Activated CD4-positive, alpha-beta memory T cell treated with anti-CD3 and anti-CD28 coated beads, Interleukin-2, amount 10 ng/mL, durations not matched to agents 7 days and 5 days (primary cell): ENCODE data around the gene ITPRID2. TPM values are rescaled to one million over a fixed set of nuclear protein-coding genes. Genes with fewer than 3 reads are reported as not detected.
"Not testable (repeated sequence)": the region's sequence is repeated elsewhere in the genome, so short reads cannot be mapped to it uniquely, and the experiment has no call there.

Experiments
- CTCF ChIA-PET: fragments of 350-600 bp; sonication (Branson Sonifier 250); formaldehyde crosslinking; loops from one replicate; lab custom pipeline; 2021; ENCODE audit warnings: antibody characterized with exemption, inconsistent platforms; lab: Charles Lee
- POLR2A ChIA-PET: fragments of 350-600 bp; sonication (Branson Sonifier 250); formaldehyde crosslinking; loops from one replicate; lab custom pipeline; 2021; ENCODE audit warnings: antibody characterized with exemption; lab: Charles Lee
- DNase-seq: peaks from one replicate; pipeline ENCODE4 v3.0.0-alpha.2; 2020
- H3K27ac Mint-ChIP-seq: one replicate; pipeline ENCODE4 v1.8.0; 2021; ENCODE audit warnings: mild to moderate bottlenecking, mixed read lengths
- H3K27me3 Mint-ChIP-seq: one replicate; pipeline ENCODE4 v1.8.0; 2021; ENCODE audit warnings: mixed read lengths
- H3K36me3 Mint-ChIP-seq: one replicate; pipeline ENCODE4 v1.8.0; 2021; ENCODE audit warnings: low read depth, mixed read lengths
- H3K4me1 Mint-ChIP-seq: one replicate; pipeline ENCODE4 v1.8.0; 2021; ENCODE audit warnings: mixed read lengths
- H3K4me3 Mint-ChIP-seq: one replicate; pipeline ENCODE4 v1.8.0; 2021; ENCODE audit warnings: mild to moderate bottlenecking, mixed read lengths
- H3K9me3 Mint-ChIP-seq: one replicate; pipeline ENCODE4 v1.8.0; 2021; ENCODE audit warnings: mixed read lengths
- total RNA-seq, 2 experiments: library from RNA; stranded (reverse); gene quantifications; one replicate each; pipeline ENCODE4 v1.2.3, GENCODE V29; 2021

Gene ITPRID2
- total RNA-seq, 2 experiments from 2014 or later, result 53.0 to 53.2 TPM

- H3K4me1 Mint-ChIP-seq, CTCF ChIA-PET, DNase-seq, H3K9me3 Mint-ChIP-seq, H3K4me3 Mint-ChIP-seq, POLR2A ChIA-PET, H3K27ac Mint-ChIP-seq, H3K36me3 Mint-ChIP-seq: not testable (repeated sequence)
- peaks cover 17% of the 10 kb centered on the region for H3K27me3 Mint-ChIP-seq
Measured at GRCh38 chr2:181961167-181961566, 69.6 kb downstream of the ITPRID2 start.

GRCh38 chr2:181962142-181962541, 70.6 kb downstream of the ITPRID2 start:
- H3K4me3 Mint-ChIP-seq, result no peak overlapping the region
- no peak for DNase-seq
- H3K4me1 Mint-ChIP-seq, result peaks cover 2% of the 10 kb centered on the region
- POLR2A ChIA-PET, result no interaction called here
- no peaks in the 10 kb centered on the region for H3K36me3 Mint-ChIP-seq
- CTCF ChIA-PET, result no interaction called here
- H3K9me3 Mint-ChIP-seq, result no peaks in the 10 kb centered on the region
- no peak overlapping the region for H3K27ac Mint-ChIP-seq
- H3K27me3 Mint-ChIP-seq, result peaks cover 21% of the 10 kb centered on the region

- Mint-ChIP-seq H3K4me3 (no peak overlapping the region), H3K27ac (no peak overlapping the region), H3K4me1 (no peaks in the 10 kb centered on the region), H3K36me3 (no peaks in the 10 kb centered on the region), H3K27me3 (peaks cover 33% of the 10 kb centered on the region), H3K9me3 (no peaks in the 10 kb centered on the region)
- ChIA-PET POLR2A (no interaction called here), CTCF (no interaction called here)
- DNase-seq, result no peak
Measured at GRCh38 chr2:181970160-181970794, 78.7 kb downstream of the ITPRID2 start.

GRCh38 chr2:181971032-181971431, 79.5 kb downstream of the ITPRID2 start:
- no peak for DNase-seq
- no peak overlapping the region for H3K4me3 Mint-ChIP-seq
- no peaks in the 10 kb centered on the region for H3K4me1 Mint-ChIP-seq
- no peaks in the 10 kb centered on the region for H3K9me3 Mint-ChIP-seq
- H3K27me3 Mint-ChIP-seq, result peaks cover 31% of the 10 kb centered on the region
- H3K27ac Mint-ChIP-seq, result no peak overlapping the region
- POLR2A ChIA-PET, result no interaction called here
- CTCF ChIA-PET, result no interaction called here
- H3K36me3 Mint-ChIP-seq, result no peaks in the 10 kb centered on the region

GRCh38 chr2:181972431-181973170, 81.1 kb downstream of the ITPRID2 start:
- no peak overlapping the region for H3K4me3 Mint-ChIP-seq
- H3K27me3 Mint-ChIP-seq, result peaks cover 19% of the 10 kb centered on the region
- no peaks in the 10 kb centered on the region for H3K9me3 Mint-ChIP-seq
- no peak overlapping the region for H3K27ac Mint-ChIP-seq
- CTCF ChIA-PET, result no interaction called here
- no peaks in the 10 kb centered on the region for H3K36me3 Mint-ChIP-seq
- H3K4me1 Mint-ChIP-seq, result no peaks in the 10 kb centered on the region
- POLR2A ChIA-PET, result no interaction called here
- DNase-seq, result no peak

- DNase-seq, result no peak
- Mint-ChIP-seq H3K27ac (no peak overlapping the region), H3K27me3 (peaks cover 15% of the 10 kb centered on the region), H3K4me1 (no peaks in the 10 kb centered on the region), H3K9me3 (no peaks in the 10 kb centered on the region), H3K36me3 (no peaks in the 10 kb centered on the region), H3K4me3 (no peak overlapping the region)
- CTCF ChIA-PET, result no interaction called here
- POLR2A ChIA-PET, result no interaction called here
Measured at GRCh38 chr2:181973171-181973783, 81.7 kb downstream of the ITPRID2 start.

GRCh38 chr2:181977661-181978350, 86.3 kb downstream of the ITPRID2 start:
- no peak for DNase-seq
- no peaks in the 10 kb centered on the region for H3K36me3 Mint-ChIP-seq
- peaks cover 5% of the 10 kb centered on the region for H3K27me3 Mint-ChIP-seq
- H3K4me3 Mint-ChIP-seq, result no peak overlapping the region
- POLR2A ChIA-PET, result no interaction called here
- H3K27ac Mint-ChIP-seq, result no peak overlapping the region
- CTCF ChIA-PET, result no interaction called here
- no peaks in the 10 kb centered on the region for H3K4me1 Mint-ChIP-seq
- H3K9me3 Mint-ChIP-seq, result no peaks in the 10 kb centered on the region

GRCh38 chr2:181978351-181979150, 87.0 kb downstream of the ITPRID2 start:
- POLR2A ChIA-PET, result no interaction called here
- no peak overlapping the region for H3K27ac Mint-ChIP-seq
- DNase-seq, result no peak
- H3K4me3 Mint-ChIP-seq, result no peak overlapping the region
- H3K36me3 Mint-ChIP-seq, result no peaks in the 10 kb centered on the region
- H3K4me1 Mint-ChIP-seq, result no peaks in the 10 kb centered on the region
- no peaks in the 10 kb centered on the region for H3K9me3 Mint-ChIP-seq
- CTCF ChIA-PET, result no interaction called here
- H3K27me3 Mint-ChIP-seq, result peaks cover 2% of the 10 kb centered on the region

Other genes starting within 250 kb of the ITPRID2 start
- under 1 TPM in 1 of 2 experiments, not detected in 1; 0.08 TPM for gene CERKL, start 234.6 kb upstream of the ITPRID2 start, total RNA-seq
- not detected for gene NEUROD1, start 211.2 kb upstream of the ITPRID2 start, total RNA-seq
- gene PPP1R1C, start 94.1 kb downstream of the ITPRID2 start, total RNA-seq, result not detected